ENCODE data around the gene XPNPEP1.

XPNPEP1 gene

DNA sequence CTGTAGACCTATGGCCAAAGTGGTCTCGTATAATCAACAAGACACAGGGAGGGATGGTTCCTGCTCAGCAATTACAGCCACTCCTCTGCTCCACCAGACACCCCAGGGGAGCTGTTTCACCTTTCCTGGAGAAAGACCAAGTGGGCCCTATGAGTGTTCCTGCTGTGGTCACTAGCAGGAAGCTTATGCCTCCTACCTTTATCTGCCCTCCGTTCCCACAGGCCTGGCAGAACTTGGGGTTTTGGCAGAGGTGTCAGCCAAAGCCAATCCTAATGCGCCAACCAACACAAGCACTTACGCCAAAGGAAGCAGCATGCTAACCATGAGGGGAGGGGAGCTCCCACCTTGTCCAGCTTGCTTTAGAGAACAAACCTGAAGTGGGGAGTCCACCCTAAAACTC is 31.2 kb downstream of the XPNPEP1 start:
- no peak for DNase-seq

DNA sequence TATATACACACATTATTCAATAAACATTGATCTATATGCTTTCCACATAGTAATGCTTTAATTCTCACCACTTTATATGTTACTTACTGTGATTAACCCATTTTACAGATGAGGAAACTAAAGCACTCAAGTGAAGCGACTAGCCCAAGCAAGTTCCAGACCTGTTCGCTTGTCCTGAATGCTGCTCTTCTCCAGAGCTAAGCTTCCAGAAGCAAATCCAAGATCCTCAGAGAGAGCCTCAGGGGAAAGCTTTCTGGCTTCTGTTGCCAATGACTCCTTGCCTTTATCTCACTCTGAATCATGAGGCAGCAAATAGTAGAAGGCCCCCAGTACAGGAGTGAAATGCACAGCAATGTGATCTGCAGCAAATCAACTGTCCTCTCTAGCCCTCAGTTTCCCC is 32.2 kb downstream of the XPNPEP1 start:
- no peak for DNase-seq

DNA sequence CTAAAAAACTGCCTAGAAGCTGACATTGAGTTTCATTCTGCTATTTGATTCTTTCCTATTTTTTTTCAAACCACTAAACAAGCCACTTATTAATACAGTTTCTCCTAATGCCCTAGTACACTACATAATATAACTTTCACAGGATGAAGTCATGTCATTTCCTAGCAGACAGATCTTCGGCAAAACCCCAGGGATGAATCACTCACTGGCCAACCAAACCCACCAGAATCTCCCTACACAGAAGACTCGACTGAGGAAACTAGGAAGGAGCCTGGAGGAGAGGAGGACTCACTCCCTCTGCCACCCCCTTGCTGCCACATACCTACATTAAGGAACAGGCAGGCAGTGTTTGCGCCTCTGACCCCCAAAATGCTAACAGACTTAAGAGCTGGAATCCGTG is 33.4 kb downstream of the XPNPEP1 start:
- no peak for DNase-seq

GRCh38 chr10:109887776-109888175 is 35.5 kb downstream of the XPNPEP1 start:
- DNase-seq = no peak

DNA sequence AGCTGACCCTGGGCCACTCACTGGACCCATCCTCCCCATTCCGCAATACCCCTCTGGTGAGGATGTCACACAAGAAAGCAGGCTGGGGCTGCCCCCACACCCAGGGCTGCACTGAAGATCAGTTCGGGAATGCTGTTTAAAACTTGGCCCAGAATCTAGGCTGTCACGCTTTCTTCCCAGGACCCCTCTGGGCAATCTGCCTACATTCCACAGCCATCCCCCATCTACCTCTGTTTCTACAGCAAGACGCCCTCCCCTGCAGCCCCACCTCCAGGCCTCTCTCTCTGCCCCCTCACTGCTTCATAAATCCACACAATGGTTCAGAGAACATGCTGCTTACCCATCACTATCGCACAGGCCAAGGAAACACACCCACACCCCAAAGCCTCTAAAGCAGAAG is 36.1 kb downstream of the XPNPEP1 start:
- DNase-seq = no peak

GRCh38 chr10:109886781-109887140 is 36.5 kb downstream of the XPNPEP1 start:
- no peak for DNase-seq

DNA sequence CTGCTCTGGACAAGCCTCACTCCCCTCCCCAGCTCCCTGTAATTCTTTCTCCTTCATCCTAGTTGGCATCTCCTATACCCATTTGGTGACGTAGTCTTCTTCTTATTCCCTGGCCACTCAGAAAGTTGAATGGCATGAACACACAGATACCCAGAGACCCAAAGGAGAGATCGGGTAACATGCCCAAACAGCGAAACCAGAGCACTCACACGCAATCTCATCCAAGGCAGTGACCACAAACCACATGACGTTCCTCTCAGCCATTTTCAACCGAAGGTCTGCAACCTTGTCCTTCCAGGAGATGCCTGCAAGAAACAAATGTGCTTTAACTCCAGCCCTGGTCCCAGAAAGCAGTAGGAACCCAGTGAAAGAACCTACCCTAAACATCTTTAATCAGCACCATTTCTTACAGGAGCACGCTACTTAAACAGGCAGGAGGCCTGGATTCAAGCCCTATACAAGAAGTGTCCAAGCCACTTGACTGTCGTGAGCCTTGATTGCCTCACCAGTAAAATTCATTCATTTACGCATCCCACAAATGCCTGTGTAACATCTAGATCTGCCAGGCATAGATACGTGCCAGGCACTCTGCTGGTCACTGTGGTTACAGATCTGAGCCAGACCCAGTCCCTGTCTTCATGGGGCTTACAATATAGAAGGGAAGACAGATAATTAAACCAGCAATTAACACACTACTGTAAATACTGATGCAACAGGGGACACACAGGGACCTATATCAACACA is 37.1 kb downstream of the XPNPEP1 start:
- no peak for DNase-seq

DNA sequence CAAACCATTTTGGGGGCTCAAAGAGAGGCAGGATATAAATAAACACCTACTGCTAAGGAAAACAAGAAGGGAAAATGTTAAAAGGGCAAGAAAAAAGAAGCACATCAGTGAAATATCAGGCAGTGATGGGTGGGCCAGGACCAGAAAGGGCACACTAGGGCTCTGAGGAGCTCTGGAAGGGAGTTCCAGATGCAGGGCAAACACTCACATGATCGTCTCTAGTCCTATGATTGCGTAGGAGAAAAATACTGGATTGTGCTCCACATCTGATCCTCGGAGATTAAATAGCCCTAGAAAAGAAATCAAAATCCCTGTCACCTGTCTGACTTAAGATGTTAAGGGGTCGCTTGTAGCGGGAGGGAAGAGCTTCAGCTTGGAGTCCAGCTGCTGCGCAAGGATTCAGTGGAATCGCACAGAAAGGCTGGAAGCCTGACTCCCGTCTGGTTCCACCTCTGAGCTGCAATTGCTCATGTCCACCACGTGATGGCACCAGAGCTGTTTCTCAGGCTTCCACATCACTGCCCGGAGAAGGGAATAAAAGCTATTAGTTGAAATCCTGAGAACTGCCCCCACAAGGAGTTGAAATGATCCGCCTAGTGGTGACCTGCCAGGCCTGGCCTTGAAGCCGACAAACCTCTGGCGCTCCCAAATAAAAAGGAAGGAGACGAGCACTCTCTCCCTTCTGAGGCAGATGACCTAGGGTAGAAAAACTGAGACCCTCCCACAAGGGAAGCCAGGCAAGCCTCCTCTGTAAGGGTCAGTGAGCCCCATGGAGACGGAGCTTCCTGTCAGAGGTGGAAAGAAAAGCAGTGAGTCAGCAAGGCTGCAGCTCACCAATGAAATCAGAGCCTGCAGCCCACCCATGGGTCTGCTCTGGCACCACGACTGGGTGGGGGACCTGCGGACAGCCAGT is 39.2 kb downstream of the XPNPEP1 start:
- no peak for DNase-seq

DNA sequence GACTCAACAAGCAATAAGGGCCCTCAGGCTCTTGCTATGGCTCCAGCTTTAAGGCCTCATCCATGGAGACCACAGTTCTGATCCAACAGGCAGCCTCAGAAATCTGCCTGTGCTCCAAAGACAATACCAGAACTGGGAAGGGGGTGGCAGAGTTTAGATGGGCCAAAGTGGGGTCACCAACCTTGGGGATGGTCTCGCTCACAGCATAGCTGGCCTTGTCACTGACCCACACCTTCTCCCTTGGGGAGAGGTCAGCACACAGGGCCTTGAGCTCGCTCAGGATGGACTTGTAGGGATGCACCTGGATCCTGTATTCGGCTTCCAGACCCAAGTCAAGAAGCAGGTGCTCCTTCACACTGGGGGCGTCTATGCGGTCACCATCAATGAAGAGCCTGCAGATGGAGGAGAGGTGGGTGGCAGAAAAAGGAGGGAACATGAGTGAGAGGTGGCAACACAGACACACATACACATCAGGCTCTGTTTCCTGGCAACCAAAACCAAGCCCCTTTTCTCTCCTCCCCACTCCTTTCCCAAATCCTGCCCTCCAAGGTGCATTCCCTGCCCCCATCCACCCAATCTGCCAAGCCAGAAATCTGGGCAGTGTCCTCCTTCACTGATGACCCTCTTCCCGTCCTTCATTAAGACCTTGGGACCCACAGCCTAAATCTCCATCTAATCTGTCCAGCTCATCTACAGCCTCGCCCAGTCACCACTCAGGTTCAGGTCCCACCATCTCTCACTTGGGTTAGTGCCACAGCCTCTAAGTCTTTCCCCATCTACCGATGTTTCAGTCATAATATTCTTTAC is 40.9 kb downstream of the XPNPEP1 start:
- no peak for DNase-seq

- DNase-seq = no peak
Observed at GRCh38 chr10:109881769-109882057, 41.6 kb downstream of the XPNPEP1 start.

- DNase-seq = no peak
Observed at GRCh38 chr10:109880886-109881768, 42.2 kb downstream of the XPNPEP1 start.

DNA sequence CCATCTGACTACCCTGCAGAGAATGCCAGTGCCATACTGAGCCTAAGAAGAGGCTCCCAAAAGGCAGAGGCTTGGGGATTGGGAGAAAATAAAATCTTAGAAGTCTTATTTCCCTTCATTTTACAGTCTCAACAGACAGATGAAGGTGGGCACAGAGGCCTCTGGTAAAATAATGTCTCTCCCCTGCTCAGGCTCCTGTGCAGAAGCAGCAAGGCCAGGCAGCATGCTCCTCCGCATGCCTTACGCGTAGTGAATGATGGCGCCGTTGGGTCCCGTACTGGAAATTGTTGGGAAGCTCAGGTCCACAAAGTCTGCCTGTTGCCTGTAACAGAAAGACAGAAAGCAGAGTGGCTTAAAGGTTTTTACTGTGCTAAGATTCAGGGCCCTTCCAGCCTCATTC is 45.8 kb downstream of the XPNPEP1 start:
- no peak for DNase-seq

- DNase-seq = no peak
Observed at GRCh38 chr10:109875828-109876821, 47.2 kb downstream of the XPNPEP1 start.

GRCh38 chr10:109875151-109875568 is 48.2 kb downstream of the XPNPEP1 start:
- no peak for DNase-seq

- no peak for DNase-seq
Observed at GRCh38 chr10:109871476-109871875, 51.8 kb downstream of the XPNPEP1 start.

- no peak for DNase-seq
Observed at GRCh38 chr10:109866995-109867635, 56.2 kb downstream of the XPNPEP1 start.

DNA sequence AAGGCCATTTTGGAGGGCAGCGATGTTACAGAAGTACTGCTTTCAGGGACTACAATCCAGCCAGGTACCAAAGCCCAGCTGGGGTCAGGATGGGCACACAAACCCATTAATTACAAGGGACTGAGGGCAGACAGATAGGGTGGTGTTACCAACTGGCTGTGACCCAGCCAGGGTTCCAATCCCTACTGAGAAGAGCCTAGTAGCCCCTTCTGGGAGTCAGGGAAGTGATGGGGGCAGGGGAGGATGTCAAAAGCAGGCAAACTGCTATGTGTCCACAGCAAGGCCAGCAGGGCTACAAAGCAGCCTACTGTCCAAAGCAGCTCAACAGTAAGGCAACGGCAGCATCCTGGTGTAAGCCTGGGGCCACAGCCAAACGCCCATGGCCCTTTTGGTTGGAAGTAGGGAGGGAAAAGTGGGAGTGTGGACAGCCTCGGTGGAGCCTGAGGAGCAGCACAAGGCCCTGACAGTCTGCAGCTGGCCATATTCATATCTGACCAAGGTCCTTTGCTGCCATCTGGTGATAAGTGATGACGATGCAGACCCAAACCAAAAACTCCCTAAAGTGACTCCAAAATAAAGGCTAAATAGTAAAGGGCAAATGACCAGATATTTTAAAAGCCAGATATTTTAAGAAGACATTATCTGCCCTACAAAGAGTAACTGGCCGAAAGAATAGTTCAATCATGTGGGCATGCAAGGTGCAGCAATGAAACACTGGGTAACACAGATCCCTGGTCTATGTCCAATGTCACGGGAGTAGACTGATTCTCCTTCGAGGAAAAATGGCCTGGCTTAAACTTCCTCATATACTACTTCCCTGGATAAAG is 56.9 kb downstream of the XPNPEP1 start:
- no peak for DNase-seq

- no peak for DNase-seq
Observed at GRCh38 chr10:109863775-109864174, 59.5 kb downstream of the XPNPEP1 start.

DNA sequence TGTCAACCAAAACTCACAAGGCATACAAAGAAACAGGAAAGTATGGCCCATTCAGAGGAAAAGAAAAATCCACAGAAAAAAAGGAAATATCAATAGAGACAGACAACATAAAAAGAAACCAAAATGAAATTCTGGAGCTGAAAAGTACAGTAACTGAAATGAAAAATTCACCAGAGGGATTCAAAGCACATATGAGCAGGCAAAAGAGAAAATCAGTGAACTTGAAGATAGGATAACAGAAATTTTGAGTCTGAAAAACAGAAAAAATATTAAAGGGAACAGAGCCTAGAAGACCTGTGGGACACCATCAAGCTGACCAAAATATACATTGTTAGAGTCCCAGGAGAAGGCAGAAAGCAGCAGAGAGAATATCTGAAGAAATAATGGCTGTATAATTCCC is 60.6 kb downstream of the XPNPEP1 start:
- DNase-seq = no peak

- no peak for DNase-seq
Observed at GRCh38 chr10:109862041-109862440, 61.3 kb downstream of the XPNPEP1 start.
